HG02970 (cell line): Measurements from ENCODE around the gene HLF.

Source experiments
- ATAC-seq: cut with Tn5 transposase; IDR thresholded peaks from one replicate; pipeline ENCODE4 v1.9.1; 2021; ENCODE audit warnings: mild to moderate bottlenecking, moderate library complexity, moderate number of reproducible peaks; ENCODE audit not compliant: unreplicated experiment, low FRiP score

Gene HLF

GRCh38 chr17:55273579-55274354 is 9.0 kb downstream of the HLF start:
- no peak for ATAC-seq

GRCh38 chr17:55274355-55275255 is 9.8 kb downstream of the HLF start:
- ATAC-seq: no peak

- ATAC-seq: no peak
Observed at GRCh38 chr17:55275894-55276804, 11.4 kb downstream of the HLF start.

GRCh38 chr17:55278173-55278961 is 13.6 kb downstream of the HLF start:
- ATAC-seq: no peak

- ATAC-seq: no peak
Observed at GRCh38 chr17:55279203-55279602, 14.4 kb downstream of the HLF start.

GRCh38 chr17:55279788-55280187 is 15.0 kb downstream of the HLF start:
- no peak for ATAC-seq

- no peak for ATAC-seq
Observed at GRCh38 chr17:55280212-55280611, 15.5 kb downstream of the HLF start.

- ATAC-seq: no peak
Observed at GRCh38 chr17:55281649-55282378, 17.1 kb downstream of the HLF start.

GRCh38 chr17:55282379-55282702 is 17.6 kb downstream of the HLF start:
- no peak for ATAC-seq

- ATAC-seq: no peak
Observed at GRCh38 chr17:55282741-55283140, 18.0 kb downstream of the HLF start.

GRCh38 chr17:55283256-55283965 is 18.7 kb downstream of the HLF start:
- ATAC-seq: no peak

- ATAC-seq: no peak
Observed at GRCh38 chr17:55284001-55284884, 19.5 kb downstream of the HLF start.

- no peak for ATAC-seq
Observed at GRCh38 chr17:55284944-55285339, 20.2 kb downstream of the HLF start.

GRCh38 chr17:55285340-55286301 is 20.9 kb downstream of the HLF start:
- no peak for ATAC-seq

- ATAC-seq: no peak
Observed at GRCh38 chr17:55286681-55287589, 22.2 kb downstream of the HLF start.
